Brain microvascular endothelial cell (primary cell): Measurements from ENCODE around the gene RFTN1.

Source experiments
- DNase-seq: peaks from one replicate; pipeline ENCODE4 v3.0.0-alpha.2; 2020
- H3K27ac ChIP-seq: fragments of 250-450 bp; sonication (Bioruptor Pico); 2 replicates; pipeline ENCODE4 v1.5.1; 2020; ENCODE audit warnings: mild to moderate bottlenecking, moderate library complexity
- H3K27me3 ChIP-seq: fragments of 250-450 bp; sonication (Bioruptor Pico); replicated peaks from 2 replicates; pipeline ENCODE4 v1.5.1; 2020; ENCODE audit warnings: mild to moderate bottlenecking
- H3K36me3 ChIP-seq: fragments of 250-450 bp; sonication (Bioruptor Pico); replicated peaks from 2 replicates; pipeline ENCODE4 v1.5.1; 2020; ENCODE audit warnings: mild to moderate bottlenecking
- H3K4me3 ChIP-seq: 2 replicates; pipeline ENCODE4 v1.5.1; 2011; ENCODE audit warnings: low read depth, mild to moderate bottlenecking, control low read depth, low read length, moderate library complexity
- in situ Hi-C: cut with HindIII; loops from 2 replicates; pipeline ENCODE4 v1.10.0; 2017; ENCODE audit warnings: low sequenced_read_pairs, low pct_ligation_motif_present
- TF ChIP-seq, protein P1 (sequence below): IDR thresholded peaks from 2 replicates; pipeline ENCODE4 v1.5.1; 2011; ENCODE audit warnings: low read depth, mild to moderate bottlenecking, moderate library complexity, low read length, control low read depth, inconsistent platforms; ENCODE audit errors: missing control alignments

The RFTN1 gene

GRCh38 chr3:16475766-16476165 is 37.7 kb downstream of the RFTN1 start:
- TF ChIP-seq, protein P1, sequence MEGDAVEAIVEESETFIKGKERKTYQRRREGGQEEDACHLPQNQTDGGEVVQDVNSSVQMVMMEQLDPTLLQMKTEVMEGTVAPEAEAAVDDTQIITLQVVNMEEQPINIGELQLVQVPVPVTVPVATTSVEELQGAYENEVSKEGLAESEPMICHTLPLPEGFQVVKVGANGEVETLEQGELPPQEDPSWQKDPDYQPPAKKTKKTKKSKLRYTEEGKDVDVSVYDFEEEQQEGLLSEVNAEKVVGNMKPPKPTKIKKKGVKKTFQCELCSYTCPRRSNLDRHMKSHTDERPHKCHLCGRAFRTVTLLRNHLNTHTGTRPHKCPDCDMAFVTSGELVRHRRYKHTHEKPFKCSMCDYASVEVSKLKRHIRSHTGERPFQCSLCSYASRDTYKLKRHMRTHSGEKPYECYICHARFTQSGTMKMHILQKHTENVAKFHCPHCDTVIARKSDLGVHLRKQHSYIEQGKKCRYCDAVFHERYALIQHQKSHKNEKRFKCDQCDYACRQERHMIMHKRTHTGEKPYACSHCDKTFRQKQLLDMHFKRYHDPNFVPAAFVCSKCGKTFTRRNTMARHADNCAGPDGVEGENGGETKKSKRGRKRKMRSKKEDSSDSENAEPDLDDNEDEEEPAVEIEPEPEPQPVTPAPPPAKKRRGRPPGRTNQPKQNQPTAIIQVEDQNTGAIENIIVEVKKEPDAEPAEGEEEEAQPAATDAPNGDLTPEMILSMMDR = no peak
- Histone ChIP-seq H3K4me3 (no peak overlapping the region), H3K27me3 (no peaks in the 10 kb centered on the region), H3K27ac (peak overlapping the region; percentile 94), H3K36me3 (peaks cover 10% of the 10 kb centered on the region)
- in situ Hi-C loops = no loop called here
- DNase-seq = no peak

DNA sequence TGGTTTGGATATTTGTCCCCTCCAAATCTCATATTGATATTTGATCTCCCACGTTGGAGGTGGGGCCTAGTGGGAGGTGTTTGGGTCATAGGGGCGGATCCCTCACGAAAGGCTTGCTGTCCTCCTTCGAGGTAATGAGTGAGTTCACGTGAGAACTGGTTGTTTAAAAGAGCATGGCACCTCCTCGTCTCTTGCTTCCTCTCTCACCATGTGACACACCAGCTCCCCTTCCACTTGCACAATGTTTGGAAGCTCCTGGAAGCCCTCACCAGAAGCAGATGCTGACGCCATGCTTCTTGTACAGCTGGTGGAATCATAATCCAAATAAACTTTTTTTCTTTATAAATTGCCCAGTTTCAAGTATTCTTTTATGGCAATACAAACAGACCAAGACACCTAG is 38.6 kb downstream of the RFTN1 start:
- DNase-seq = no peak
- in situ Hi-C loops = no loop called here
- Histone ChIP-seq H3K27me3 (no peaks in the 10 kb centered on the region), H3K27ac (peak overlapping the region; percentile 94), H3K4me3 (no peak overlapping the region), H3K36me3 (peaks cover 7% of the 10 kb centered on the region)
- TF ChIP-seq, protein P1 = no peak

GRCh38 chr3:16474216-16474615 is 39.3 kb downstream of the RFTN1 start:
- peaks cover 7% of the 10 kb centered on the region for H3K36me3 ChIP-seq
- TF ChIP-seq, protein P1 = no peak
- DNase-seq = peak; percentile 90
- peak overlapping the region; percentile 94 for H3K27ac ChIP-seq
- no peak overlapping the region for H3K4me3 ChIP-seq
- H3K27me3 ChIP-seq = no peaks in the 10 kb centered on the region
- in situ Hi-C loops = no loop called here

GRCh38 chr3:16472593-16472992 is 40.9 kb downstream of the RFTN1 start:
- TF ChIP-seq, protein P1 = no peak
- Histone ChIP-seq H3K36me3 (peaks cover 7% of the 10 kb centered on the region), H3K27me3 (no peaks in the 10 kb centered on the region), H3K4me3 (no peak overlapping the region), H3K27ac (no peak overlapping the region)
- DNase-seq = no peak
- in situ Hi-C loops = no loop called here

DNA sequence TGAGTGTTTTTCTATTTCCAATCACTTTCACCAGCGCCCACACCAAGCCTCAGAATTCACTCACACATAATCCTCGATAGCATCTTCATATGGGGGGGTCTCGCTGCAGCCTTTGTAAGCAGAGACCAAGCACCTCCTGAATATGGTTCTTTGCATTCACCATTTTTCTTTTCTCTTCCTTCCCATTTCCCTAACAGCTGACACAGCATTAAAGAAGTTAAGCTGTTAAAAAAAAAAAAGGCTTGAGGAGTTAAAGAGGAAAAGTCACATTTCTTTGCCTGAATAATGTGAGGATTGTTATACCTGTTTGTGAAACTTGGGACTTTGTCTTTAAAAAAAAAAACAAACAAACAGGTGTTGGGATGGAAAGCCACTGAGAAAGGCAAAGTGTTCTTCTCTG is 41.6 kb downstream of the RFTN1 start:
- TF ChIP-seq, protein P1 = no peak
- peaks cover 7% of the 10 kb centered on the region for H3K36me3 ChIP-seq
- H3K27me3 ChIP-seq = no peaks in the 10 kb centered on the region
- in situ Hi-C loops = no loop called here
- H3K4me3 ChIP-seq = no peak overlapping the region
- DNase-seq = no peak
- H3K27ac ChIP-seq = no peak overlapping the region

DNA sequence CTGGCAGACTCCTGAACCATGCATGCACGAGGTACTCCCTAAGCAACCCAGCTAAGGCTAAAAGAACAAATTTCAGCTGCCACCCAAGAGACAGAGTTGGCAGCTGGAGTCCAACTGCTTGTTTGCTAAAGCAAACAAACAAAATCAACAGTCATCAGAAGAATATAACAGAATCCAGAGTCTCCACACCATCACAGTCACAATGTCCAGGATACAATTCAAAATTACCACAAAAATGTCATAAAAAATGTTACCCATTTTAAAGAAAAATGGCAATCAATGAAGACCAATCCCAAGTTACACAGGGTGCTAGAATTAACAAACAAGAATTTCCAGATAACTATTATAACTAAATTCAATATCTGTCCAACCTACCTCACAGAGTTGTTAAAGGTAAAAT is 42.9 kb downstream of the RFTN1 start:
- in situ Hi-C loops = no loop called here
- Histone ChIP-seq H3K4me3 (no peak overlapping the region), H3K36me3 (peaks cover 9% of the 10 kb centered on the region), H3K27ac (no peak overlapping the region), H3K27me3 (no peaks in the 10 kb centered on the region)
- no peak for DNase-seq
- TF ChIP-seq, protein P1 = no peak
